ENCODE data around the gene PHC2. TPM values are rescaled to one million over a fixed set of nuclear protein-coding genes. Genes with fewer than 3 reads are reported as not detected.

PHC2 gene
- polyA plus RNA-seq, 1 donor from 2014 or later, result 171 TPM

DNA sequence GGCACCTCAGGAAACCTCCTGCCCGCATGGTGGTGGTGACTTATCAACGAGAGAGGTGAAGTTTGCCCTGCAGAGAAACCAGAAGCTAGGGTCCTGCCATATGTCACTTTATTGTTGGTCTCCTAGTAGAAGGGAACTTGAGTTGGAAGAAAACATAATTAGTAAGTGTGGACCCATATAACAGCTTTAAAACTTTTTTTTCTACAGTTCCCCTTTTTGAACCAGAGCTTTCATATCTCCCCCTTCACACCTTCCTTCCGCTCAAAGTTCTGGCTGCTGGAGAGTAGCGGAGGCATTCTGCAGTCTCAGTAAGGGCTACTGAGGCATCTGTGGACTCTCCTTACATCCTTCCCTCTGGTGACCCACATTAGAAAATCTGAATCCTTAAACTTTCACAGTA is 48.9 kb downstream of the PHC2 start:
- Histone ChIP-seq H3K4me3 (ENCODE audit: low read length) (no peak overlapping the region), H3K27me3 (ENCODE audit: insufficient read depth, low read depth, low read length) (no peaks in the 10 kb centered on the region), H3K79me2 (replicated peaks; ENCODE audit: insufficient read depth, low read length) (peaks cover 72% of the 10 kb centered on the region), H3K9ac (ENCODE audit: low read length) (no peak overlapping the region), H3K9me3 (ENCODE audit: low read length) (peaks cover 5% of the 10 kb centered on the region), H3K9me2 (ENCODE audit: insufficient read depth, low read length) (no peaks in the 10 kb centered on the region), H4K20me1 (ENCODE audit: insufficient read depth) (peaks cover 10% of the 10 kb centered on the region), H3F3A (ENCODE audit: insufficient read depth, low read length, poor library complexity, severe bottlenecking) (no peaks in the 10 kb centered on the region), H2AFZ (ENCODE audit: low read depth, low read length) (no peak overlapping the region), H3K4me2 (ENCODE audit: low read length) (no peak overlapping the region), H3K27ac (ENCODE audit: low read length) (no peak overlapping the region), H3K36me3 (ENCODE audit: insufficient read depth, low read length) (peaks cover 12% of the 10 kb centered on the region)
- TF ChIP-seq EZH2 (IDR thresholded peaks at IDR 0.05; ENCODE audit: borderline replicate concordance, insufficient read depth, low read length, poor library complexity, severe bottlenecking) (no peak), MXI1 (conservative IDR thresholded peaks at IDR 0.05; ENCODE audit: poor library complexity, severe bottlenecking) (no peak), REST (IDR thresholded peaks at IDR 0.05; ENCODE audit: borderline replicate concordance) (no peak), POLR2AphosphoS5 (IDR thresholded peaks at IDR 0.05) (no peak), SMC3 (conservative IDR thresholded peaks at IDR 0.05; ENCODE audit: poor library complexity) (no peak), TAF1 (IDR thresholded peaks at IDR 0.05; ENCODE audit: low read depth) (no peak)
- TF ChIP-seq, protein P1, sequence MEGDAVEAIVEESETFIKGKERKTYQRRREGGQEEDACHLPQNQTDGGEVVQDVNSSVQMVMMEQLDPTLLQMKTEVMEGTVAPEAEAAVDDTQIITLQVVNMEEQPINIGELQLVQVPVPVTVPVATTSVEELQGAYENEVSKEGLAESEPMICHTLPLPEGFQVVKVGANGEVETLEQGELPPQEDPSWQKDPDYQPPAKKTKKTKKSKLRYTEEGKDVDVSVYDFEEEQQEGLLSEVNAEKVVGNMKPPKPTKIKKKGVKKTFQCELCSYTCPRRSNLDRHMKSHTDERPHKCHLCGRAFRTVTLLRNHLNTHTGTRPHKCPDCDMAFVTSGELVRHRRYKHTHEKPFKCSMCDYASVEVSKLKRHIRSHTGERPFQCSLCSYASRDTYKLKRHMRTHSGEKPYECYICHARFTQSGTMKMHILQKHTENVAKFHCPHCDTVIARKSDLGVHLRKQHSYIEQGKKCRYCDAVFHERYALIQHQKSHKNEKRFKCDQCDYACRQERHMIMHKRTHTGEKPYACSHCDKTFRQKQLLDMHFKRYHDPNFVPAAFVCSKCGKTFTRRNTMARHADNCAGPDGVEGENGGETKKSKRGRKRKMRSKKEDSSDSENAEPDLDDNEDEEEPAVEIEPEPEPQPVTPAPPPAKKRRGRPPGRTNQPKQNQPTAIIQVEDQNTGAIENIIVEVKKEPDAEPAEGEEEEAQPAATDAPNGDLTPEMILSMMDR (IDR thresholded peaks at IDR 0.05; ENCODE audit: poor library complexity, severe bottlenecking), result no peak

DNA sequence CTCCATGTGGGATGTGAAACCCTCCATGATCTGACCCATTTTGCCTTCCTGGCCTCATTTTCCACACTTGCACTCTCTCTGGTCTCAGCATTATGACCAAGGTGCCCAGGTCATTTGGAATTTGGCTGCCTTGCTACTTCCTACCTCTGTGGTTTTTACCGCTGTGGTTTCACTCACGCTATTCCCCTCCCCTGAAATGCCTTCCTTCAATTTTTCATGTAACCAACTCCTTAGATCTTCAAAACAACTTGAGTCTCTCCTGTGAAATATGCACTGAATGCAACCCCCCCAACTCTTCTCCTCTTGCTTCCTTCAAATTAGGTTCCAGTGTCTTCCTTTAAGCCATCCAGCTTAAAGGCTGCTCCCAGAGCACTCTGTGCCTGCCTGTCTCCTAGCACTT is 50.1 kb downstream of the PHC2 start:
- Histone ChIP-seq H2AFZ (ENCODE audit: low read depth, low read length) (no peak overlapping the region), H3K27ac (ENCODE audit: low read length) (no peak overlapping the region), H3K36me3 (ENCODE audit: insufficient read depth, low read length) (peaks cover 7% of the 10 kb centered on the region), H3F3A (ENCODE audit: insufficient read depth, low read length, poor library complexity, severe bottlenecking) (no peaks in the 10 kb centered on the region), H4K20me1 (ENCODE audit: insufficient read depth) (peaks cover 12% of the 10 kb centered on the region), H3K4me3 (ENCODE audit: low read length) (no peak overlapping the region), H3K4me2 (ENCODE audit: low read length) (no peak overlapping the region), H3K9me3 (ENCODE audit: low read length) (no peaks in the 10 kb centered on the region), H3K9me2 (ENCODE audit: insufficient read depth, low read length) (no peaks in the 10 kb centered on the region), H3K27me3 (ENCODE audit: insufficient read depth, low read depth, low read length) (no peaks in the 10 kb centered on the region), H3K79me2 (replicated peaks; ENCODE audit: insufficient read depth, low read length) (peaks cover 63% of the 10 kb centered on the region), H3K9ac (ENCODE audit: low read length) (no peak overlapping the region)
- TF ChIP-seq RAD21 (conservative IDR thresholded peaks at IDR 0.05) (no peak), TAF1 (IDR thresholded peaks at IDR 0.05; ENCODE audit: low read depth) (no peak), REST (IDR thresholded peaks at IDR 0.05; ENCODE audit: borderline replicate concordance) (no peak), EZH2 (IDR thresholded peaks at IDR 0.05; ENCODE audit: borderline replicate concordance, insufficient read depth, low read length, poor library complexity, severe bottlenecking) (no peak), POLR2AphosphoS5 (IDR thresholded peaks at IDR 0.05) (no peak), EP300 (conservative IDR thresholded peaks at IDR 0.05; ENCODE audit: poor library complexity, severe bottlenecking) (no peak), SMC3 (conservative IDR thresholded peaks at IDR 0.05; ENCODE audit: poor library complexity) (no peak)
- TF ChIP-seq, protein P1 (IDR thresholded peaks at IDR 0.05; ENCODE audit: poor library complexity, severe bottlenecking), result no peak

Data from neural cell (in vitro differentiated cells).